Ammon's horn (tissue), 1 donor: ENCODE measurements around the gene SH2D6.
"Not testable (repeated sequence)": the region's sequence is repeated elsewhere in the genome, so short reads cannot be mapped to it uniquely, and the experiment has no call there.

Experiments used
- DNase-seq: peaks from one replicate; pipeline ENCODE4 v3.0.0-alpha.2; 2016; ENCODE audit warnings: low spot score

SH2D6 gene

GRCh38 chr2:85398426-85399182, 19.9 kb upstream of the SH2D6 start:
- no peak for DNase-seq

DNA sequence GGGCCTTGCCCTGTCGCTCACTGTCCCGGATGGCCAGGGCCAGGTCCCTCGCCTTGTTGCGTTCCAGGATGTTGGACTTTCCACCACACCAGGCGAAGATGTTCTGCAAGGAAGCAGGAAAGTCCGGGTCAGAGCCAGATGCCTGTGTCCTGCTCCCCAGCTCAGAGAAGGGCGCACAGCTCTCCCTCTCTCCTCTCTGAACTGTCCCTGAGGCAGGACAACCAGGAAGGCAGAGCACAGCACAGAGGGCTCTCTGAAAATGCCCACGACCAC, 19.4 kb upstream of the SH2D6 start:
- DNase-seq, result no peak

GRCh38 chr2:85400023-85400422, 18.5 kb upstream of the SH2D6 start:
- no peak for DNase-seq

DNA sequence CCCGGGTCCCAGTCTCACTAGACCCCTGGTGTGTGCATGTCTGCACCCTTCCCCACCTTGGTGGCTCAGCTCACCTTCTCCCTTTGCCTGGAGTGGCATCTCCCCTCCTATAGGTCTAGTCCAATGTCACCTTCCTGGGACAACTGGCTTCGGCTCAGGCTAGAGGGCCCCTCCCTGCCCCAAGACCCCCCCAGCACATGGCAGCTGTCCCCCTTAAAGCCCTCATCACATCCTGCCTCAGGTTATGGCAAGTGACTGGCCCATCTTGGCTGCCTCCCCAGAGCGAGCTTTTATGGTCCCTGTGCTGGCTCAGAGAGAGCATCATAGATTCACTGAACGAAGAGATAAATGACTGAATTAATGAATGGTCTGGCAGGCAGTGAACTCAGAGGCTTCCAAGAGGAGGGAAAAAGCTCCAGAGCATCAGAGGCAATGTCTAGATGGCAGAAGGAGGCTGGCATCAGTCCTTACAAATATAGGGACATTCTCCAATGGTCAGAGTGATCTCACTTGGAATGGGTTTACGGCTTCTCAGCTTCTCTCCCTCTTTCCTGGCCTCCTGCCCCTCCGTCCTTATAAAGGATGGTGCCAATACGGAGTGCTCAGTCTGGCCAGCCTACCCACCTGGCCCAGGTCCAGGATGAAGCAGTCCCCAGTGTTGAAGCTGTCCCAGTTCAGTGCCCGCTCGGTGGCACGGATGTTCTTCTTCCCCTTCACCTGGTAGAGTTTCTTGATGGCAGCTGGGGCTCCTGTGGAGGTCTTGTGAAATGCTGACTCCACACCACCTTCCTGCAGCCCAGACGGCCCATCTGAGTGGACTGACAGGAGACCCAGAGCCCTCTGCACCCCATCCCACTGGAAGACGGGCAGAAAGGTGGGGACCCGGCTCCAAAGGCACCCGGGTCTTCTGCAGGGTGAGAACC, 17.7 kb upstream of the SH2D6 start:
- DNase-seq, result no peak

GRCh38 chr2:85401464-85401805, 17.1 kb upstream of the SH2D6 start:
- no peak for DNase-seq

- DNase-seq, result no peak
Observed at GRCh38 chr2:85401844-85402243, 16.7 kb upstream of the SH2D6 start.

- peak; percentile 75 for DNase-seq
Observed at GRCh38 chr2:85405201-85406059, 13.1 kb upstream of the SH2D6 start.

- DNase-seq, result peak; percentile 46
Observed at GRCh38 chr2:85409845-85410583, 8.5 kb upstream of the SH2D6 start, which contains the start of gene CAPG. TSS of gene CAPG (minus strand) at chr2:85410366. CDS start at chr2:85402145, 8,221 bp downstream.

DNA sequence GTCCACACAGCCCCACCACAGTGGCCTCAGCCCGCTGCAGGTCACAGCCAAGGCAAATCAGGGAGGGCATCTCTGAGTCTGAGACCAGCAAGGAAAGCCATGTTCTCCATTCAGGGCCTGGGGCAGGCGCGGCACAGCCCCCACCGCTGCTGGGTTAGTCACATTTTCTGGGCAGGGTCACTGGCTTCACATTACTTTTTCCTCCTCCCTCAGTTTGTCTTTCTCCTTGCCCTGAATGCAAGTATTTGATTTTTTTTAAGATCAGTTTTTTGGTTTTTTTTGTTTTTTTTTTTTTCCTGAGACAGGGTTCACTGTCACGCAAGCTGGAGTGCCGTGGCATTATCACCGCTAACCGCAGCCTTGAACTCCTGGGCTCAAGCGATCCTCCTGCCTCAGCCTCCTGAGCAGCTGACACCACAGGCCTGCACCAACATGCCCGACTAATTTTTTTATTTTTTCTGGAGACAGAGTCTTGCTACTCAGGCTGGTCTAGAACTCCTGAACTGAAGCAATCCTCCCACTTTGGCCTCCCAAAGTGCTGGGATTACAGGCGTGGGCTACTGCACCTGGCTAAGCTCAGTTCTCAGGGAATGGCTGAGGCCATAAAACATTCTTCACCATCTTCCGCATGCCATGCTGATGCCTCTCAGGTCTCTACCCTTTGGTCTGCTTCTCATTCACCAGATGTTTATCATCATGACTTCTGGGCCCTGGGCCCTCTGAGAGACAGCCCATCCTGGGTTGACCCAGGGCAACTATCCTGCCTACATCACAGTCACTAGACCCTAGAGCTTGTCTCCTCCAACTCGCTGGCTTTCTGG, 7.7 kb upstream of the SH2D6 start:
- no peak for DNase-seq

- DNase-seq, result no peak
Observed at GRCh38 chr2:85411405-85411748, 7.1 kb upstream of the SH2D6 start.

DNA sequence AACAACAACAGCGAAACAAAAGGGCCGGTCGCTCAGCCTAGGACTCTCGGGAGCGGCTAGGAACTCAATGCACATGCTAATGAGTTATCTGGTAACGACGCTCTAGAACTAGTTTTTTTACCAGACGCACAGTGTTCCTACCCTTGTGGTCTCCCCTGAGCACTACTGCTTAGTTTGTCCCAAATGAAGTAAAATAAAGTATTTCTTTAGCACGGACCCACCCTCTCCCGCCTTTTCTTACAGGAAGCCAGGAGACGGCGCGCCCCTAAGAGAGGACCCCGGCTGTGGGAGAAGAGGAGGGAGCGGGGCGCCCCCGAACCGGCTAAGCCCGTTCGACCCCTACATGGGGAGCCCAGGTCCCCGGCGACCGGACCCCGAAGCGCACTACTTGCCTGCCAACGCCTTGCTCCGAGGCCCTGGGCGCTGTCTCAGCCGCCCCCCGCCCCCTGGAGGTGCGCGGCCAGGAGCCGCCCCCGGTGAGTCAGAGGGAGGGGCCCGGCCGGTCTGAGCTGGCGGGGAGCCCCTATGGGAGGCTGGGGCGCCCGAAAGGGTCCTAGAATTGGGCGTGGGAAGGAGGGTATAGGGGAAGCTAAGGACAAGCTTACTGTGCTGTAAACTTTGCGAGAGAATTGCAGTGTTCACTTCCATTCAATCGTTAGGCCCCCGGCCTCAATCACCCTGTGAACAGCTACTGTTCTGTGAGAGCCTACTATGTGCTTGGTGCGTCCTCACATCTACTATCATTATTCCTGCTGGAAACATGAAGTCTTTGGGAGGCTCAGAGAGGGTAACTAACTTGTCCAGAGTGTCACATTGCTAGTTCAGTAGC, 4.7 kb upstream of the SH2D6 start:
- DNase-seq, result no peak

GRCh38 chr2:85414421-85414759, 4.1 kb upstream of the SH2D6 start:
- not testable (repeated sequence) for DNase-seq

- no peak for DNase-seq
Observed at GRCh38 chr2:85414761-85415553, 3.6 kb upstream of the SH2D6 start.

DNA sequence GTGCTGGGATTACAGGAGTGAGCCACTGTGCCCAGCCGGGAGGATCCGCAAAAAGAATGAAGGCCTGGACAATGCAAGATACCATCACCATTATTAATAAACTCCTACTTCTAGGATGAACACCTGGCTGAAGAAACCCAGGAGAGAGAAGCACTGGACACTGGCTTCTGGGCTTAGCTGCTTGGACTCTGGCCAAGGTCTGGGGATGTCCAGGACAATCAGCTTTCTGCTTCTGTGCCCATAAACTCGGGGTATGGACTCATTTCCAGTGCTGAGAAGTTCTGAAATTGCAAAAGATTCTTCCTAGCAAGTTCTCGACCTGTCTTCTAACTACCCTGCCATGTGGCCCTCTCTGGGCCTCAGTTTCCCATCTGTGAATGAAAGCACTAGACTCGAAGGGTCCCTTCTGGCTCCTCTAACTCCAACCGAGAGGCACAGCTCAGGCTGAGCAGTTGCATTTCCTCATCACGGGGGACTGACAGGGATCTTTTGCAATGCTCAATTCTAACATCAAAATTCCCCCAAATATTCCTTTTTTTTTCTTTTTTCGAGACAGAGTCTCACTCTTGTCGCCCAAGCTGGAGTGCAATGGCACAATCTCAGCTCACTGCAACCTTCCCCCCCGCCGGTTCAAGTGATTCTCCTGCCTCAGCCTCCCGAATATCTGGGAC, 2.4 kb upstream of the SH2D6 start:
- DNase-seq, result no peak

- DNase-seq, result peak; percentile 35
Observed at GRCh38 chr2:85419009-85419675, 628 bp downstream of the SH2D6 start.

- peak; percentile 94 for DNase-seq
Observed at GRCh38 chr2:85420536-85421259, 2.2 kb downstream of the SH2D6 start.

DNA sequence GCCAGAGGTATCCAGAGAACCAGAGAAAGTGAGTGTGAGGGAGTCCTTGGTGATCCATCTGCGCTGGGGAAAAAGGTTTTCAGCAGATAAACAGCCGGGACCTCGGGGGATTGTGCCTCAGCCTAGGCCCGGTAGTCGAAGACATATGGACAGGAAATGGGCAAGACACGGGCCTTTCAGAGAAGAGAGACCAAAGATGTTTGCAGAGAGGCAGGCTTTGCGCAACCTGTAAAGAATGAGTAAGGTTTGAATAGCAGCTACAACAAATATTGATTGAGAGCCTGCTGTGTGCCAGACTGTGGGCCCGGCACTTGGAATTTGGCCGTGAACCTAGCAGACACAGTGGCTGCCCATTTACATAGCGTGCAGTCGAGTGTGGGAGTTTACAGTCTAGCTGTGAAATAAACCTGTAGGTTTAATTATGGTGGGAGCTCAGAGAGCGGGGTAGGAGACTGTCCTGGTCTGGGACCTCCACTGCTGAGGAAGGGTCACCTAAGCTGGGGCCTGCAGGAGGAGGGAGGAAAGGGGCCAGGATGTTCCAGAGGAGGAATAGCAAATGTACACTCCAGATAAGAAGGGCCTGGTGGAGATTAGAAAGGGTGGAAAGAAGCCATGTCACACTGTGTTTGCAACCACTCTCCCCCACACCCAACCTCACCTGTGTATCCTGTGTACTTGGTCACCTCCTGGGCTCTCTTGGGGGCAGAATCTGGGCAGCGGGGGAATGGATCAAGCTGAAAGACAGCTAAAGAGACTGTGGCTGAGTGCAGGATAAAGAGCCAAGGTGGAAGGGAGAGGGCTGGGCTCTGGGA, 3.0 kb downstream of the SH2D6 start:
- DNase-seq, result no peak
